ENCODE data around the gene DCAF5. TPM values are rescaled to one million over a fixed set of nuclear protein-coding genes. Genes with fewer than 3 reads are reported as not detected.

The DCAF5 gene
- total and polyA plus RNA-seq, 2 donors (not counting 1 experiment from before 2014, with no cell fraction given), result 62.2 to 65.5 TPM

DNA sequence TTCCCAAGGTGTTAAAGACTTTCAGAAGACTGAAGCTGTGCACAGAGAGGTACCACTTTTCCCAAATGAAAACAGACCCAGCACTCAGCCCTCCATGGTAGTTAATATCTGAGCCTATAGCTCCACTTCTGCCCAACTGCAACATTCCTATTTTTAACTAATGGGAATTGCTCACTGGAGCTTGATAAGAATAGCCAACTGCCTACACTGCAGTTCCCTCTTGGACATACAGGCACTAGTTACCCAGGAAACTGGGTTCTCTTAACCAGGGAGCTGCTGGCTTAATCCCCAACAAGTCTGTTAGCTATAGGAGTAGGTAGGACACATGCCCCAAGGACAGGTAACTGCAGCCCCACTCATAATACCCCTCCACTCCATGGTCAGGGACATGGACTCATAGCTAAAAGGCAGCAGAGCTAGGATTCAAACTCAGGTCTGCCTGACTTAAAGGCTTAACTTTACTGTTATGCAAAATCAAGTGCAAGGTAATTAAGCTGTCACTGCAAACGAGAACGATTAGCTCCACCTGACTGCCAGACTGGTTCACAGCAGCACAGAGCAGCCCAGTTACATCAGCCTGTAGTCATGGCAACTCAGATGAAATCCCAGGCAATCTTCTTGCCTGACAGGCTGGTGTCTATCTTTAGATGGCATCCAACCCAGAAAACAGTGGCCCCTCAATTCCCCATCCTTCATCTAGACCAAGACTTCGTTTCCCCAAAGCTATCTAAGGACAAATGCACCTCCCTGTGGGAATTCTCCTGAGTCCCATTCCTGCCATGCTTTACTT is 96.7 kb downstream of the DCAF5 start:
- no peak for DNase-seq
- 89% methylated on average over 3 of the region's 3 CpGs for WGBS (ENCODE audit: insufficient coverage)
- CTCF ChIA-PET, result no interaction called here

DNA sequence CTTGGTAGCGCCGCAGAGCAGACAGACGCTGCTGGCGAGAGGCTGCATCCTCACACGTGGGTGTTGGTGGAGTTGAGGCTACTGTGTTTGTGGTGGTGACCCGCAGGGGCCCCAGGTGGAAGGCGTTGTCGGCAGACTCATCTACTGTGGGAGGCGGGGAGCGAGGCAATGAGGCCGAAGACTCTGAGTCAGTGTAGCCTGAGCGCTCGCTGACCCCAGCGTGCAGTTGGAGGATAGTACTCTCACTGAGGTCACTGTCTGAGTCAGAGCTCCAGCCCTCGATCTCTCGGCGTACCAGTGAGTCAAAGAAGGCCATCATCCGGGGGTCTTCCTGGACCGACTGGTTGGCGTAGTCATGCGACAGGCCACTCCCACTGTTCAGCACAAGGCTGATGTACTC is 97.8 kb downstream of the DCAF5 start:
- no peak for DNase-seq
- no peak overlapping the region for H3K9ac ChIP-seq (ENCODE audit: low read length)
- no peak overlapping the region for H2AFZ ChIP-seq (ENCODE audit: insufficient read depth, low read depth, low read length, poor library complexity, severe bottlenecking)
- H3K4me2 ChIP-seq (replicated peaks; ENCODE audit: low read depth, low read length, poor library complexity, severe bottlenecking), result no peak overlapping the region
- no peaks in the 10 kb centered on the region for H3K79me2 ChIP-seq (ENCODE audit: control insufficient read depth, insufficient read depth, low read length)
- peaks cover 0 to 66% of the 10 kb centered on the region in 2 experiments for H3K36me3 ChIP-seq (replicated peaks in 1 of 2; ENCODE audit: control extremely low read depth in 1 of 2, control insufficient read depth in 1 of 2, extremely low read depth in 1 of 2, insufficient read depth in 2 of 2, low read length in 1 of 2)
- H3K27me3 Mint-ChIP-seq, result no peaks in the 10 kb centered on the region
- H3K9me3 ChIP-seq (ENCODE audit: control extremely low read depth in 1 of 3, control insufficient read depth in 2 of 3, insufficient read depth in 1 of 3, low read length in 2 of 3), result no peaks in the 10 kb centered on the region
- H3K27ac ChIP-seq (ENCODE audit: low read length in 2 of 2), result no peak overlapping the region
- no peak overlapping the region for H3K4me3 Mint-ChIP-seq
- TF ChIP-seq, protein P1, sequence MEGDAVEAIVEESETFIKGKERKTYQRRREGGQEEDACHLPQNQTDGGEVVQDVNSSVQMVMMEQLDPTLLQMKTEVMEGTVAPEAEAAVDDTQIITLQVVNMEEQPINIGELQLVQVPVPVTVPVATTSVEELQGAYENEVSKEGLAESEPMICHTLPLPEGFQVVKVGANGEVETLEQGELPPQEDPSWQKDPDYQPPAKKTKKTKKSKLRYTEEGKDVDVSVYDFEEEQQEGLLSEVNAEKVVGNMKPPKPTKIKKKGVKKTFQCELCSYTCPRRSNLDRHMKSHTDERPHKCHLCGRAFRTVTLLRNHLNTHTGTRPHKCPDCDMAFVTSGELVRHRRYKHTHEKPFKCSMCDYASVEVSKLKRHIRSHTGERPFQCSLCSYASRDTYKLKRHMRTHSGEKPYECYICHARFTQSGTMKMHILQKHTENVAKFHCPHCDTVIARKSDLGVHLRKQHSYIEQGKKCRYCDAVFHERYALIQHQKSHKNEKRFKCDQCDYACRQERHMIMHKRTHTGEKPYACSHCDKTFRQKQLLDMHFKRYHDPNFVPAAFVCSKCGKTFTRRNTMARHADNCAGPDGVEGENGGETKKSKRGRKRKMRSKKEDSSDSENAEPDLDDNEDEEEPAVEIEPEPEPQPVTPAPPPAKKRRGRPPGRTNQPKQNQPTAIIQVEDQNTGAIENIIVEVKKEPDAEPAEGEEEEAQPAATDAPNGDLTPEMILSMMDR (IDR thresholded peaks at IDR 0.05), result no peak
- TF ChIP-seq EZH2 (IDR thresholded peaks at IDR 0.05; ENCODE audit: borderline replicate concordance, insufficient read depth, low read depth, low read length, poor library complexity, severe bottlenecking), result no peak
- WGBS (ENCODE audit: insufficient coverage), result 95% methylated on average over 21 of the region's 21 CpGs
- peaks cover 5% of the 10 kb centered on the region for H4K20me1 ChIP-seq (ENCODE audit: control insufficient read depth, insufficient read depth, low read length, poor library complexity, severe bottlenecking)
- ChIA-PET POLR2A (no interaction called here), CTCF (no interaction called here)
- peaks cover 0 to 3% of the 10 kb centered on the region in 2 donors for H3K4me1 ChIP-seq (ENCODE audit: control insufficient read depth in 2 of 2, insufficient read depth in 2 of 2, low read length in 2 of 2)
- no peaks in the 10 kb centered on the region for H3K27me3 ChIP-seq (replicated peaks in 1 of 4; ENCODE audit: control extremely low read depth in 1 of 4, control insufficient read depth in 3 of 4, insufficient read depth in 4 of 4, low read length in 3 of 4)
- peaks cover 13% of the 10 kb centered on the region for H3K4me1 Mint-ChIP-seq
- H3K27ac Mint-ChIP-seq, result no peak overlapping the region
- no peak for ATAC-seq (ENCODE audit: low read depth)
- H3K9me3 Mint-ChIP-seq (ENCODE audit: insufficient read depth), result no peaks in the 10 kb centered on the region
- intact Hi-C loops (cut with micrococcal nuclease), result no loop called here
- no peak overlapping the region for H3K4me3 ChIP-seq (ENCODE audit: control extremely low read depth in 1 of 5, extremely low read depth in 1 of 5, insufficient read depth in 1 of 5, low read depth in 2 of 5, low read length in 4 of 5)

More for the DNA sequence above, 96.7 kb downstream of the DCAF5 start:
- H3K36me3 ChIP-seq (replicated peaks in 1 of 2; ENCODE audit: control extremely low read depth in 1 of 2, control insufficient read depth in 1 of 2, extremely low read depth in 1 of 2, insufficient read depth in 2 of 2, low read length in 1 of 2), result peaks cover 0 to 69% of the 10 kb centered on the region in 2 experiments
- H3K27ac Mint-ChIP-seq, result no peak overlapping the region
- peaks cover 5% of the 10 kb centered on the region for H4K20me1 ChIP-seq (ENCODE audit: control insufficient read depth, insufficient read depth, low read length, poor library complexity, severe bottlenecking)
- no peak for TF ChIP-seq EZH2 (IDR thresholded peaks at IDR 0.05; ENCODE audit: borderline replicate concordance, insufficient read depth, low read depth, low read length, poor library complexity, severe bottlenecking)
- TF ChIP-seq, protein P1 (IDR thresholded peaks at IDR 0.05), result no peak
- H3K9ac ChIP-seq (ENCODE audit: low read length), result no peak overlapping the region
- H2AFZ ChIP-seq (ENCODE audit: insufficient read depth, low read depth, low read length, poor library complexity, severe bottlenecking), result no peak overlapping the region
- H3K27me3 ChIP-seq (replicated peaks in 1 of 4; ENCODE audit: control extremely low read depth in 1 of 4, control insufficient read depth in 3 of 4, insufficient read depth in 4 of 4, low read length in 3 of 4), result no peaks in the 10 kb centered on the region
- ATAC-seq (ENCODE audit: low read depth), result no peak
- peaks cover 9% of the 10 kb centered on the region for H3K4me1 Mint-ChIP-seq
- no peak overlapping the region for H3K27ac ChIP-seq (ENCODE audit: low read length in 2 of 2)
- no peaks in the 10 kb centered on the region for H3K9me3 Mint-ChIP-seq (ENCODE audit: insufficient read depth)
- intact Hi-C loops (cut with micrococcal nuclease), result no loop called here
- peaks cover 0 to 3% of the 10 kb centered on the region in 2 donors for H3K4me1 ChIP-seq (ENCODE audit: control insufficient read depth in 2 of 2, insufficient read depth in 2 of 2, low read length in 2 of 2)
- H3K9me3 ChIP-seq (ENCODE audit: control extremely low read depth in 1 of 3, control insufficient read depth in 2 of 3, insufficient read depth in 1 of 3, low read length in 2 of 3), result no peaks in the 10 kb centered on the region
- no peak overlapping the region for H3K4me2 ChIP-seq (replicated peaks; ENCODE audit: low read depth, low read length, poor library complexity, severe bottlenecking)
- H3K4me3 Mint-ChIP-seq, result no peak overlapping the region
- no peaks in the 10 kb centered on the region for H3K27me3 Mint-ChIP-seq
- no peaks in the 10 kb centered on the region for H3K79me2 ChIP-seq (ENCODE audit: control insufficient read depth, insufficient read depth, low read length)
- H3K4me3 ChIP-seq (ENCODE audit: control extremely low read depth in 1 of 5, extremely low read depth in 1 of 5, insufficient read depth in 1 of 5, low read depth in 2 of 5, low read length in 4 of 5), result no peak overlapping the region
- POLR2A ChIA-PET, result no interaction called here

All from B cell (primary cell).